HG03432 (cell line): ENCODE measurements around the gene ALDH3A2.
"Not testable (repeated sequence)": the region's sequence is repeated elsewhere in the genome, so short reads cannot be mapped to it uniquely, and the experiment has no call there.

Source experiments
- ATAC-seq: cut with Tn5 transposase; IDR thresholded peaks from one replicate; pipeline ENCODE4 v1.9.1; 2021; ENCODE audit warnings: mild to moderate bottlenecking, moderate library complexity; ENCODE audit not compliant: unreplicated experiment

ALDH3A2 gene

DNA sequence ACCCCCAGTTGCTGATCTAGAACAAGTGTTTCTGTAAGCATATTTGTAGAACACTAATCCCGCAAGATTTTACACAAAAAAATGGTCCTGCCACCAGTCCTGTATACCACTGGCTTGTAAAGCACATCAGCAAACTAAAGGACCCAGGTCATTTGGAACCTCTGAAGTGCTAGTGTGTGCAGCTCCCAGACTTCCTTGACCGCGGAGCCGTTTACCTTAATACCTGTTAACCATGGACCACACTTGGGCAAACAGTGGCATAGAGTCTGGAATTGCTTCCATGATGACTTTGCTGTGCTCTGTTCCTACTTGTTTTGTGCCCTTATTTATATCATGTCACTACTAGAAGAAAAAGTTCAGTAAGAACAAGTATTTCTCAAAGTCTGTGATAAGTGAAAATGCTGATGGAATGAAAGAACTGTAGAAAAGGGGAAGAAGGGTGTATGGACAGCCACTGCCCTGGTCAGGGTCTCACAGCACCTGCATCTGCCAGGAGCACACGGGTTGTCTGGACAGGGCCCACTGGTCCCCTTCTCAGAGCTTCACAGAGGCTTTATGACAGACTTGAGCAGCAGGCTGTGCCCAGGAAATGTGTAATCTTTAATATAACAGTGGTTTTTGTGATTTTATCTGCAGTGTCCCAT is 29.3 kb downstream of the ALDH3A2 start:
- no peak for ATAC-seq

DNA sequence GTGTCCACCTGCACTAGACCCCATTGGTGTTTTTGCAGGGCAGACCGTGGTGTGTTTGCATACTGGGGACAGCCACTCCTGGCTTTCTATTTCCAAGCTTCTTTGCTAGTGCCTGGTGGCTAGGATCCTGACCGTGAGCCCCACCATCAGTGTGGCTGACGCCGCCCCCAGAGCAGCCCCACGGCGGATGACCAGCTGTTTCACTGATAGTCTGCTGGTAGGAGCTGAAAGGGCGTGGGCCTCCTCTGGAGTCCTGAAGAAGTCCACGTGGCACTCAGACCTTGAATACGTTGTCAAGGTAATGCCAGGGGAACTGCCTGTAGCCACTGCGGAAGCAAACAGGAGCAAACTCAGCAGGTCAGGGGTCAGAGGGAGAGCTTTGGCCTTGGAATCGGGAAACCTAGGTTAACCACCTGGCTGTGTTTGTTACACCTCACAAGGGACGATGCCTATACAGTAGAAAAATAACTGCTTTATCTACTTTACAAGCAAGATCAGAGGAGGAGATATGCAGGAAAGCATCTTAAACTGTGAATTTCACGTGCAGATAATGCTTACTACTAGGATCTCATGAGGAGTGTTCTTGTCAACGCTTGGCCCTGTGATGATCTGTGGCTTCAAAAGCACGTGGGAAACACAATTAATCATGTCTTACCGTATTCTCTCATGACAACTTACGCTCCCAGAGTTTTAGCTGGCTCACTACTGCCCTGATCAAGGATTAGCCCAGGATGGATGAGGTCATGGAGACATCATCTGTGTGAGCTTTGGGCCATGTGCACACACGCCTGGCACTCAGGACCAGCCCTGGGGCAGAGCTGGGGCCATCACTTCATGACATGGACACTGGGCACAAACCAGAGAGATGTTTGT is 30.3 kb downstream of the ALDH3A2 start:
- no peak for ATAC-seq

DNA sequence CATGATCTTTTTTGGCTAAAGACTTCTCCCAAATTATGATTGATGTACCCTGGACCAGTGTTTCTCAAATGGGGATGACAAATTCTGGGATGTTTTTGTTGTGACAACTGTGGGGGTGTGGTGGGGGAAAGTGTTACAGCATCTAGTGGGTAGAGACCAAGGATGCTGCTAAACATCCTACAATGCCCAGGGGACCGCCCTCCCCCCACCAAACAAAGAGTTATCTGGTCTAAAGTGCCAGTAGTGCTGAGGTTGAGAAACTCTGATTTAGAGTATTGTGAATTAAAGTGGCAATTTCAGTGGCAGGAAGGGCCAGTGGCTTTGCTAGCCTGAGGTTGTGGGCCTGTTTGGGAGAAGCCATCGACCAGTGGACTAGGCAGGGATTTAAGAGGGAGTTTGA is 34.6 kb downstream of the ALDH3A2 start:
- no peak for ATAC-seq

DNA sequence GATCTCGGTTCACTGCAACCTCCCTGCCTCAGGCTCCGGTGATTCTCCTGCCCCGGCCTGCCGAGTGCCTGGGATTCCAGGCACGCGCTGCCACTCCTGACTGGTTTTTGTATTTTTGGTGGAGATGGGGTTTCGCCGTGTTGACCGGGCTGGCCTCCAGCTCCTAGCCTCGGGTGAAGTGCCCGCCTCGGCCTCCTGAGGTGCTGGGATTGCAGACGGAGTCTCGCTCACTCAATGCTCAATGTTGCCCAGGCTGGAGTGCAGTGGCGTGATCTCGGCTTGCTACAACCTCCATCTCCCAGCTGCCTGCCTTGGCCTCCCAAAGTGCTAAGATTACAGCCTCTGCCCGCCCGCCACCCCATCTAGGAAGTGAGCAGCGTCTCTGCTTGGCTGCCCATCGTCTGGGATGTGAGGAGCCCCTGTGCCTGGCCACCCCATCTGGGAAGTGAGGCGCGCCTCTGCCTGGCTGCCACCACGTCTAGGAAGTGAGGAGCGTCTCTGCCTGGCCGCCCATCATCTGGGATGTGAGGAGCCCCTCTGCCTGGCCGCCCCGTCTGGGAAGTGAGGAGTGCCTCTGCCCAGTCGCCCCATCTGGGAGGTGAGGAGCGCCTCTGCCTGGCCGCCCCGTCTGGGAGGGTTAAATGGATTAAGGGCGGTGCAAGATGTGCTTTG is 36.5 kb downstream of the ALDH3A2 start:
- not testable (repeated sequence) for ATAC-seq

DNA sequence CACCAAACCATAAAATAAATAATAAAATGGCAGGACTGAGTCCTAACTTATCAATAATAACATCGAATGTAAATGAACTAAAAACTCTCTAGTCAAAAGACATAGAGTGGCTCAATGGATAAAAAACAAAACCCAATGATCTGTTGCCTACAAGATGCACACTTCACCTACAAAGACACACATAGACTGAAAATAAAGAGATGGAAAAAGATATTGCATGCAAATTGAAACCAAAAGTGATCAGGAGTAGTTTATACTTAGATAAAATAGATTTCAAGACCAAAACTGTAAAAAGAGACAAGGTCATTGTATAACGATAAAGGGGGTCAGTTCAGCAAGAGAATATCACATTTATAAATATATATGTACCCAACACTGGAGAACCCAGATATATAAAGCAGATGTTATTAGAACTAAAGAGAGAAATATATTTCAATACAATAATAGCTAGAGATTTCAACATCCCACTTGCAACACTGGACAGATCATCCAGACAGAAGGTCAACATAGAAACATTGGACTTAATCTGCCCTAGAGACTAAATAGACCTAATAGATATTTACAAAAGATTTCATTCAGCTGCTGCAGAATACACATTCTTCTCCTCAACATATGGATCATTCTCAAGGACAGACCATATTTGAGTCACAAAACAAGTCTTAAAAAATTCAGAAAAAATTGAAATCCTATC is 38.0 kb downstream of the ALDH3A2 start:
- no peak for ATAC-seq

DNA sequence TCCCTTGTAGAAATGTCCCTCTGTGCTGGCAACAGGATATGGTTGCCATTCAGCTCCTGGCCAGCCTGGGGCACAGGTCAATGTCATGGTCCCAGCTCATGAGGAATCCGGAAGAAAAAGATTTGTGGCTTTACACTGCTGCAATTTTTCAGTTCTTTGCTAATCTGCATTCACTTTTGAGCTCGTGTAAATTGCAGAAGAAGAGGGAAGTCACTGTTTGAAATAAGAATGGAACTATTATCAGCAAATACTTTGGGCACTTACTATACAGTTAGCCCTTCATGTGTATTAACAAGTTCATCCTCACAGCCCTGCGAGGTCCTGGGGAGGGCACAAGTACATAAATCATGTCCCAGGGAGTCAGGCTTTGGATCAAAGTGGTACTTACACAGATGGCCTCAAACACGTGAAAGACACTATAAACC is 53.7 kb downstream of the ALDH3A2 start:
- ATAC-seq: no peak

DNA sequence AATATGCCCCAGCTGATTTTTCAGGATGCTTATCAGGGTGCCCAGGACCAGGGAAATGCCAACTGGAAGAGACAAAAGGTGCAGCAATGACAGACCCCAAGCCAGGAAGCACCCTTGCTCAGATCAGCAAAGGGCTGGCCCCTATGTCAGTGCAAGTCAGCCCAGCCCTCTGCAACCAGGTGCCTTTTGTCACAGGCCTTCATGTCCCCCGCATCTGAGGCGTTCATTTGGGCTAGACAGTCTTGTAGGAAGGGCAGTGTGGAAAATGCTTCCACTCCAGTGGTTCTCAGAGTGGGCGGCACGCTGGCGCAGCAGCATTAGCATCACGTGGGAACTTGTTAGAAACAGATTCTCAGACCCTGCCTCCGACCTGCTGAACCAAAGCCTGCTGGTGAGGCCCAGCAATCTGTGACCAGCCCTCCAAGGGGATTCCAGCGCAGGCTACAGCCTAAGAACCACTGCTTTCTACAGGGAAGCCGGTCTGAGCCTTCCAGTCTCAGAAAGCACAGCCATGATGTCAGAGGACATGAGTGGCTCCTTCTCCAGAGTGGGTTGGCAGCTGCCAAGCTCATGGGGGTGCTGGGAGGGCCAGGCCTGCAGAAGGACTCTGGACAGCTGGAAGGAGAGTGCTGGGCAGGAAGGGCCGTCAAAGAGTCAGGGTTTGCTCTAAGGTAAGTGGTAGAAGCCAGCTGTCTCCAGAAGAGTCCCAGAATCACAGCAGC is 54.7 kb downstream of the ALDH3A2 start:
- ATAC-seq: no peak

DNA sequence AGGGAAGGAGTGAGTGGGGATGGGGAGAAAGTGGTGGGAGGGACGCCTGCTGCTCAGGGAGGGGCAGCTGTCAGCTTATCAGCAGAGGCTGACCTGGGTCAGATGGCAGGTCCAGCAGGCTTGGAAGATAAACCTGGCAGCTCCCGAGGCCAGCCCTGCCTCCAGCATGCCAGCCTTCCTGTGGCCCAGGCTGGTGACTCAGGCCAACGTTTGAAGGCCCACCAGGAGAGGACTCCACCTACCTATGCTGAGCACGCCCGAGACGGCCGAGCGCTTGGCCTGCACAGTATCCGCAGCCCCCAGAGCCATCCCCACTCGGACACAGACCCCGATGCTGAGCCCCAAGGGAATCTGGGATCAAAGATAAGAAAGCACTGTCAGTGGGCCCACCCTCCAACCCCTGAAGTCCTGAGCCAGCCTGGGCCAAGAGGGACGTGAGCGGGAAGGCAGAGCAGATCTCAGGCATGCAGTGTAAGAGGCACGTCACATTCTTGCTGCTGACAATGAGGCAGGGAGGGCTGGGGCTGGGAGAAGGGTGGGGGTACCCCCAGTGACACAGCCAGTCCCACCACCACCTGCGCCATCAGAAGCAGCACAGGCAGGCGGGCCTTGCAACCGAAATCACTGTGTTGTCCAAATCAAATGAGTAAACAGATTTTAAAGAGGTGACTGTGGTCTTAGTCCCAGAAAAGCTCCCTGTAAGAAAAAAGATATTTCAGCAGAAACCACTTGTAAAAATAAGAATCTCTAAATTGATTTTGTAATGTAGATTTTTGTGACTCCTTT is 55.5 kb downstream of the ALDH3A2 start:
- ATAC-seq: no peak

DNA sequence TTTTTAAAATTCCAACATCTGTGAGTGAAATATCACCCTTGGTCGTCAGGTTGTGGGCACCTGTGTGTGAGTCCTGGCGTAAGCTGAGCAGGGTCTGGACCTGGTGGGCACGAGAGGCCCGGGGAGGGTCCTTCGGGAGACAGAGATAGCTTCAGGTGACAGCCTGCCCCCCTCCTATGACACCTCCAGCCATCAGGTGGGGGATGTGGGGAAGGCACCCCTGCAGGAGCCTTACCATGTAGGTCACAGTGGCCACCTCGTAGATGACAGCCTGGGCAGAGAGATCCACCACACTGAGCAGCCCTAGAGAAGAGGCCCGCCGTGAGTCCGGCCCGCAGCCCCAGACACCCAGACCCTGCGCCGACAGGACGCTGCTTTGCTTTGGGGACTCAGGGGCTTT is 56.6 kb downstream of the ALDH3A2 start:
- ATAC-seq: no peak

DNA sequence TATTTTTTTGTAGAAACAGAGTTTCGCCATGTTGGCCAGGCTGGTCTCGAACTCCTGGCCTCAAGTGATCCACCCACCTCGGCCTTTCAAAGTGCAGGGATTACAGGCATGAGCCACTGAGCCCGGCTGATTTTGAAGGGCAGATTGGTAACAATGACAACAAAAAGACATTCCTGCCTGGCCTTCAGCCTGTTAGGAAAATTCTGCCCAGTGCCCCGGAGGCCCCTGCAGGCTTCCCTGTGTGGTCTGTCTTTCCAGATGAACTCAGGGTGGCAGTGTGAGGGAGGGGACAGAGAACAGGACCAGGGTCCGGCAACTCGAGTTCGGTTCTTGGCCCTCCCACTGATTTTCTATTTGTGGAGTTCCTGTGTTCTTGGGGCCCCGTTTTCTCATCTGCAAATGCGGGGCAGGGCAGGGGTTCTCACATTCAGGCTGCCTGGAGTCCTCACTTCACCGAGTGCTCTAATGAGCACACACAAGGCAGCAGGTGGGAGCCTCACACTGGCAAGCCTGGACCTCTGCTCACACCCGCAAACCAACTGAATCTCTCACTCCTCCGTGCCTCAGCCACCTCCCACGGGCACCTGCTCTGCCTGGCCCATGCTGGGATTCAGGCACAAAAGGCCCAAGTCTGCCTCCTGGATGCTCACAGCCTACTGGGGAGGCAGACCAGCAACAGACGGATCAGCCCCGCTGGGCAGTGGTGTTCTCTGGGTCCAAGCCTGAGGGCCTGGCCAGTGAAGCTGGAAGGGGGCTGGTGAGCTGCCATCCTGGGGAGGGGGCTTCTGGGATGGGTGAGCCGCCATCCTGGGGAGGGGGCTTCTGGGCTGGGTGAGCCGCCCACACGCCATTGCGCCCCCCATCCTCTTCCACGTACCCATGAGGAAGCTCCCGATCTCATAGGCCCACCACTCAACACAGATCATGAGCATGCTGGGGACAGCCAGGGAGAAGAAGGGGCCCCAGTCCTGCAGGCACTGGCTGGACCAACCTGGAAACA is 57.5 kb downstream of the ALDH3A2 start:
- ATAC-seq: no peak

DNA sequence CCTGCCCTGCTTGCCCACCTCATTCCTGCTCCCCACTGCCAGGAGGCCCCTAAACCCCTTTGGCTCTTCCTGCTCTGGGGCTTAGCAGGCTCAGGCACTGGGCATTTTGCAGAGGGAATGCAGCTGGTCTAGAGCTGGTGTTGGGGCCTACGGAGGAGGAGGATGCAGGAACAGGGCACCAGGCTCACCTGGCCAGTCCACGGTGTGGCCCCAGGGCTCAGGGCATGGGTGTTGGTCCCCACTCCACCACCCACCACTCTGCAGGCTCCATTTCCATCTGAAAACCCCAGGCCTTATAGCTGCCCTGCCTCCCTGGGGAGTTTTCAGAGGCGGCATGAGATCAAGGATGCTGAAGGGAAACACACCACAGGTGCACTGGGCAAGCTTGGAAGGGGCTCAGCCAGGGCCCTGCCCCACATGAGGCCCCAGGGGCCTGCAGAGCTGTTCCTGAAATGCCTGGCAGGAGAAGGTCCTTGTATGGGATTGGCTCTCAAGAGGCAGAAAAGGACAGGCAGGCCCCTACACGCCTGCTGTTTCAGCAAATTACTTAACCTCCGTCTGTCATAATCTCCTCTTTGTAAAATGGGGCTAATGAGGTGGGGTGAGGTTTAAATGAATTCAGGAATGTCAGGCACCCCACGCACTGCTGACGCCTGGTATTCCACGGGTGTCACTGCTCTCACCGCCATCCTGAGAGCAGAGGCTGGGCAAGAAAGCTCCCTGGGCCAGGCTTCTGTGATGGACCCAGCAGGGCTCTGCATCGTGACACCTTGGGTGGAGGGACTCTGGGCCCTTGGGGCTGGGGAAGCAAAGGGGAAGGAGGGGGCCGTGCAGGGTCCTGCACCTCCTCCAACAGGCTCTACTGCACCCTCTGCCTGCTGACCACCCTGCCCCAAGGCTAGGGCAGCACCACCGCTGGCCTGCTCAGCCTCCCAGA is 58.5 kb downstream of the ALDH3A2 start:
- ATAC-seq: no peak

DNA sequence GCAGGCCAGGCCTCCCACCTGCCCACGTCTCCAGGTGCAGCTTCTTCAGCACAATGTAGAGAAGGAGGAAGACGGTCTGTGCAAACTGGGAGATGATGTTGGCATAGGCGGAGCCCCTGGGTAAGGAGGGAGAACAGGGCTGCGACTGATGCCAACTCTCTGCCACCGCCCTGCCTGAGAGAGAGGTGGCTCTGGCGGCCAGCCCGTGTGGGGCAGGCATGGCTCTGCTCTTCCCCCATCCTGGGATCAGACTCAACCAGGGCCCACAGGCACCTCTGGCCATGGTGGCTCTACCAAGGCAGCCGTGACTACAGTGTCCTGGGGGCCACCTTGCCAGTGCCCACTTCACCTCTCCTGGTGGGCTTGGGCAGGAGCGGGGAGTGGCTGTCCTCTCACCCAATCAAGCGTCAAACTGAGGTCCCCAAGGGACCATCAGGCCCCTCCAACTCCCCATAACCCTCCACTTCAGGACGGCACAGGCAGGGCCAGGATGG is 59.2 kb downstream of the ALDH3A2 start:
- ATAC-seq: no peak

DNA sequence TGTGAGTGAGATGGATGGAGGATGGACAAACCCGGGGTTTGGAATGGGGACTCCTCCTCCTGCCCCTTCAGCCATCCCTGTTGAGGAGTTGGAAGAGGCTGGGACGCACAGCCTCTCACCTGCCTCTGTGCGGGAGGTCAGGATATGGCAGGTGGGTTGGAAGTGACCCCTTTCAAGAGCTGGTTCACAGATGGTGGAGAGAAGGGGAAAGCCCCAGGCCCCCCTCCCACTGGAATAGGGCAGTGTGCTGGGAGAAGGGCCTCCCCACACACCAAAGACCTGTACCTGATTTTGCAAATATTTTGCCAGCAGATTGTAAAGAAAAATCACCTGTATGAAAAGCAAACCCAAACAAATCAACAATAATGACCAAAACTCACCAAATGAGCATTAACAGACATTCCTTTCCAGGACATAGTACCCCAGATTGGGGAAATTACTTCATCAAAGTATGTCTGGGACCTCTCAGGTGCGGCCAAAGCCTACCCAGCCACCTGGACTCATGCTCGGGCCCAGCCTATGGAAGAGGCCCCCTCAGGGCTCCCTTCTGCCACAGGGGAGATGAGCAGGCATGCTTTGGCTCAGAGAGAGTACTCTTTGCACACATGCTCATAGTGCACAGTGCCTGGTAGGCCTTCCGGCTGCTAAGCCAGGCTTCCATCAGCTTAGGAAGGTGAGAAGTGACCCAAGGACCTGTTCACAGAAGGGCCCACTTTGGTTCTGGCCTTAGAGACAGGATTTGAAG is 60.1 kb downstream of the ALDH3A2 start:
- ATAC-seq: no peak

DNA sequence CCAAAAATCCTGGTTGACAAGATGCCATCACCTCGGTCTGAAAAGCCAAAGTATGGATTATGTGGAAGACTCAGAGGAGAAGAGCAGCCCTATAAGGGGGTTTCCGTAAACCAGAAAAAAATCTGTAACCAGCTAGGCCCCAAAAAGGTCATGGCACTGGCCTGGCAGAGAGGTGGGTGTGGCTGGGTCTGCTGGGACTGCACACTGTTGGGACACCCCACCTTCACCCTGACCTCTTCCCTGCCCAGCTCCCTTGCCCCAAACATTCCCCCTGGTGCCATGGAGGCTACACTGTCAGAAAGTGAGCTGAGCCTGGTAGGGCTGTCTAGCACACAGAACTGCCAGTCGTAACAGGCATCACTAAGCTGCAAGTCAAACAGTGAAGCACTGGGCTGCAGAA is 61.3 kb downstream of the ALDH3A2 start:
- ATAC-seq: no peak

DNA sequence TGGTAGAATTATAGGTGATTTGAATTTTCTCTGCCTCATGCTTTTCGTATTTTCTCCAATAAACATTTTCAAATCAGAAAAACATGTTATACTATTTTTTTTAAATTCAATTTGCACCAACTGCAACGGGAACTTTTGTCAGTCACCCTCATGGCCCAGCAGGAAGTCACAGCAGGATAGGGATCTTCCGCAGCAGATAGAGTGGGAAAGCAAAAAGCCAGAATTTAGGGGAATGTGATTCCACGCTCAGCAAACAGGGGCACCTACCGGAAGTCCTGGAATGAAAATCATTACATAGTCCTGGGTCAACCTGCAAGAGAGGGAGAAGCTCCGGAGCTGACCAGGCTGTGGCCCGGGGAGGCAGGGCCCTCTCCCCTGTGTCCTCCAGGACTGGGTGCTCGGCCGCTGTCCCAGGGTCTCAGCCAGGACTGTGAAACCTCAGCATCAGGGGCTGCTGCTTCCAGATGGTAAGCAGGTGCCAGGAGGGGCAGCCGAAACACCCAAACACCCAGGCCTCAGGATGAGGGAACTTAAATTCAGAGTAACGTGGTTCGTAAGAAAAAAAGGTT is 64.0 kb downstream of the ALDH3A2 start:
- no peak for ATAC-seq

DNA sequence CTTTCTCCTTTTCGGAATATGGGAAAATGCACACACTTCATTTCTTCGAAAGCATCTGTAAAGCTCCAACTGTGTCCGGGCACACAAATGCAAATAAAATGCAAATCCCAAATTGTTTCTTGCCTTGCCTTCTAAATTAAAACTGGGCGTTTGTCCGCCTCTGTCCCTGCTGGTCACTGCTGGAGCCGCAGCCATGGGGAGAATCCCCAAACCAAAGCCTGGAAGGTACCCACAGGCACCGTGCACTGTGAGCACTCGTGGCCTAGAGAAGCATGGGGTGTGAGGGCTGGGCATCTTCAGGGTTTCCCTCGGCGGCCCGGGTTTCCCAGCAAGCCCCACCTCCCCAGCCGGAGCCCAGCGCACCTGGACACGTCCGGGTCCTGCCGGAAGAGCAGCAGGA is 64.9 kb downstream of the ALDH3A2 start:
- no peak for ATAC-seq
